ENCODE data around the gene COL4A1.

GRCh38 chr13:110356362-110356761 lies 49.4 kb upstream of the COL4A1 start:
- TF ChIP-seq SUZ12 (IDR thresholded peaks at IDR 0.05; ENCODE audit: extremely low read depth, insufficient read depth, insufficient read length) (no peak), YY1 (IDR thresholded peaks at IDR 0.05; ENCODE audit: insufficient read depth, insufficient read length) (no peak), ZNF274 (IDR thresholded peaks at IDR 0.05; ENCODE audit: low read depth, low read length) (no peak)
